Amygdala (tissue), 56 donors: ENCODE data around the gene TLX2.
A peak's percentile ranks its signal among the peaks of the same experiment; 100 is the strongest.
"Not testable (repeated sequence)": the region's sequence is repeated elsewhere in the genome, so short reads cannot be mapped to it uniquely, and the experiment has no call there.

ENCODE experiments used
- DNase-seq, 56 donors: peaks; one replicate each; lab custom pipeline; 2025; lab: John Stamatoyannopoulos, UW

The TLX2 gene

DNA sequence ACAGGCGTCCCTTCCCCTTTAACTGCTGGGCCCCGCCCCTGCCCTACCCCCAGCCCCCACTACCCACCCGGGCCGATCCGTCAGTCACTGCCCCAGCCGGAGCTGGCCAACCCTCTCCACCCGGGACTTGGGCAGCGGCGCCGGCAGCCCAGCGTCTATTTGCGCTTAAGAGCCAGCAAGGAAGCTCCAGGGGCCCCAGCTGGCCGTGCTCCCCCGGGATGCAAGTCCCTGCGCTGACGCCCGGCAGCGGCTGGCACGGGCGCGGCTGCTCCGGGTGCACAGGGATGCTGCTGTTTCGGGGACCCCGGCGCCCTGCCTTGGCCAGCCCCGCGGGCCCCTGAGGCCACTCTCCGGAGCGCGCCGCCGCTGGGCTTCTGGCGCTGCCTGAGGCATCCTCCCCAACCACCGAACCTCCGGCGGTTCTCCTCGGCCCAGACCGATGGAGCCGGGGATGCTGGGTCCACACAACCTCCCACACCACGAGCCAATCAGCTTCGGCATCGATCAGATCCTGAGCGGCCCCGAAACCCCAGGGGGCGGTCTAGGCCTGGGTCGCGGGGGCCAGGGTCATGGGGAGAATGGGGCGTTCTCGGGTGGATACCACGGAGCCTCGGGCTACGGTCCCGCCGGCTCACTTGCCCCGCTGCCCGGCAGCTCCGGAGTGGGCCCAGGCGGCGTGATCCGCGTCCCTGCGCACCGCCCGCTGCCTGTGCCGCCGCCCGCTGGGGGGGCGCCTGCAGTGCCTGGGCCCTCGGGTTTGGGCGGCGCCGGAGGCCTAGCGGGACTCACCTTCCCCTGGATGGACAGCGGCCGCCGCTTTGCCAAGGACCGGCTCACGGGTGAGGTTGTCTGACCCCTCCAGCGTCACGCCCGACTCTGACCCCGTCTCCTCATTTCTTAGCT is at the start of gene TLX2:
TLX2 (plus strand) TSS at position 83 of the 903 bp plus-strand sequence; CDS start at position 440, 357 bp downstream.
- no peak for DNase-seq

DNA sequence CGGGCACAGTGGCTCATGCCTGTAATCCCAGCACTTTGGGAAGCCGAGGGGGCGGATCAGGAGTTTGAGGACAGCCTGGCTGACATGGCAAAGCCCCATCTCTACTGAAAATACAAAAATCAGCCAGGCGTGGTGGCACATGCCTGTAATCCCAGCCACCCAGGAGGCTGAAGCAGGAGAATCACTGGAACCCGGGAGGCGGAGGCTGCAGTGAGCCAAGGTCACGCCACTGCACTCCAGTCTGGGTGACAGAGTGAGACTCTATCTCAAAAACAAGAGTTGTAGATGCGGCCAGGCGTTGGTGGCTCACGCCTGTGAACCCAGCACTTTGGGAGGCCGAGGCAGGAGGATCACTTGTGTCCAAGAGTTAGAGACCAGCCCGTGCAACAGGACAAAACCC is 43.5 kb upstream of the TLX2 start:
- DNase-seq, result not testable (repeated sequence)

DNA sequence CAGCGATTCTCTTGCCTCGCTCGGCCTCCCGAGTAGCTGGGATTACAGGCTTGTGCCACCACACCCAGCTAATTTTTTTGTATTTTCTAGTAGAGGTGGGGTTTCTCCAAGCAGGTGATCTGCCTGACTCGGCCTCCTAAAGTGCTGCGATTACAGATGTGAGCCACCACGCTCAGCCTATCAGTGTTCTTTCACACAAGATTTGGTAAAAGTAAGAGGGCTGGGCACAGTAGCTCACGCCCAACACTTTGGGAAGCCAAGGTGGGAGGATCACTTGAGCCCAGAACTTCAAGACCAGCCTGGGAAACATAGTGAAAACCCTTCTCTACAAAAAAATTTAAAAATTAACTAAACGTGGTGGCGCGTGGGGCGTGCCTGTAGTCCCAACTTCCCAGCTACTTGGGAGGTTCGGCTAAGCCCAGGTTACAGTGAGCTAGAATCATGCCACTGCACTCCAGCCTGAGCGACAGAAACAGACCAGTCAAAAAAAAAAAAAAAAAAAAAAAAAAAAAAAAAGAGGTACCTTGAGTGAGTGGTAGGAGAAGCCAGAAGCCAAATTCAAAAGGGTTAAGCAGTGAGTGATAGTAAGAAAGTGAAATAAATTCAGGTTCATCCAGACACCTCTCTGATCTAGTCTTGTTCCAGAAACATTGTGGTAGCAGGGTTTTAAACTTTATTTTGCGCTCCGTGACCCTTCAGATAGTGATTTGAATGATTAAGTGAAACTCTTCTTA is 42.8 kb upstream of the TLX2 start:
- no peak for DNase-seq

DNA sequence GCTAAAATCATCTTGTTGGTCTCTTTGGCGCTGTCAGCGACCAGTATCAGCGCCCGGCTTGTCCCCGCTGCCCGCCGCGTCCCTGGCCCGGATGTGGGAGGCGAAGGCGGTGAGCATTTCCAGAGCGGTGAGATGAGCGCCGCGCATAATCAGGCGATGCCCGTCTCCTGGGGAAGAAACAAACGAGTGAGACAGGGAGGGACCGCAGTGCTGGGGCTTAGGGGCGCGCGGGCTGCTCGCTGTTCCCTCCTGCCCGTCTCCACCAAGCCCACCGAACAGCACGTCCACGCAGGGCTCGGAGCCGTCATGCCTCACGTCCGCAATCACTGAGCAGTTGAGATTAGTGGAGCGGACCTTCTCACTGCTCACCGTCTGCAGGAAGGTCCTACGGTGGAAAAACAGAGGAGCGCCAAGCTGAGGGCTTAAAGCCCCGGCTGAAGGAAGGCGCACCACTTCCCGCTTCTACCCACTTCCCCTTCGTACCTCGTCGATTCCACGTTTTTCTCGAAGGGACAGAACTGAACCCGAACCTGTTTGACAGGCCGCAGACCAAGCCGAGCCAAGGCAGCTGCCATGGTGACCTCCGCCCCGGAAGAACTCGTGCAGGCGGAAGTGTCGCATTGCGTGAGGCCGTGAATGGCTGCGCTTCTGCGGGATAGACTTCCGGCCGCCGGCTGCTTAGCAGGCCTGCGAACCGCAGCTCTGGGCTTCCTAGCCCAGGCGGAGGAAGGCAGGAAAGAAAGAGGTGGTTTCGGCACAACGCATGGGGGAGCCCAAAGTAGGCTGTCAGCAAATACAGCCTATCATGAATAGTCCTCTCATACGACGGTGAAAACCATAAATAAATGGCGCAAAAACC is 41.9 kb upstream of the TLX2 start, which contains the start of gene MRPL53:
MRPL53 (minus strand) TSS at position 595 of the 859 bp plus-strand sequence; CDS start at position 575, 20 bp downstream.
- DNase-seq, result peak; percentile 37 to 95 (median 88)

DNA sequence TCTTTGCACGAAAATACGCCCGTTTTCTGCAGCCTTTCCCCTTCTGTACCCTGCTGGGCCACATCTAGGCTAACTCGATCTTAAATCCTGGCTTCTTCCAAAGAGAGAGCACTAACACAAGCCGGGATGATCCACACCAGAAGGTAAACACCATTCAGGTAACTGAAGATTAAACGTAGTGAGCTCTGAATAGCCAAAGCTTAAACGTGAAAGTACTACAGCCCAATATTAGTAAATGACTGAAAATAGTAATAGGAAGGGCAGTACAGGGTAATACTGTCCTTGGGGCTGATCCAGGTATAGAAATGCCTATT is 41.3 kb upstream of the TLX2 start:
- no peak for DNase-seq

DNA sequence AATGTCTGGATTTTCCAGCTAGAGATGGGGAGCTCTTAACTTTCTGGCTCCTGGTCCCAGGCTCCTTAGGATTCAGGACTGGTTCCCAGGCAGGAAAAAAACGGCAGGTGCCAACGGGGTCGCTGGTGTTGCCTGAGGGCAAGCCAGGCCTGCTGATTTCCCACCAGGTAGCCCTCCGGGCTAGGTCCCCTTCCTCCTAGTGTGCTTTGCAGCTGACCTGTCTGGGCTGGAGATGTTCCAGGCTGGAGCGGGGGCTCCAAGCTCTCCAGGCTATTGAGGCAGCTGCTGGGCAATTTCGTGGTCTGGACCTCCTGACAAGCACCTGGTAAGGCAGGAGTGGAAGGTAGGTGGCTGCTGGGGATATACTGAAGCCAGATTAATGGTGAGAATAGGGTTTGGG is 39.8 kb upstream of the TLX2 start:
- no peak for DNase-seq

DNA sequence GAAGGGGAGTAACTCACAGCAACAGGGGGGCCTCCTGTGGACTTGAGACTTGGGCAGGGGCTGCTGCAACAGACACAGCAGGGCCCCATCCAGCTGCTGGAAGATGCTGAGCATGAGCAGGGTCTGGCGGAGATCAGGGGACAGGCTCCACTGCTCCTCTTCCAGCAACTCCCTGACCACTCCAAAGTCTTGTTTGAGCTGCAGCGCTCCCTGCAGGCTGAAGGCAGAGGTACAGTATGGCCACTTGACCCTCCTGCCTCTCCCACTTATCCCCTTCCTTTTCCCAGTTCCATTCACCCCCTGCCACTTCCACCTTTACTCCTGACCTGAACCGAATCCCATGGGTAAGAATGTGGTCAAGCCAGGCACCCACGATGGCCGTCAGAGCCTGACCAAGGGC is 39.4 kb upstream of the TLX2 start:
- DNase-seq, result no peak

DNA sequence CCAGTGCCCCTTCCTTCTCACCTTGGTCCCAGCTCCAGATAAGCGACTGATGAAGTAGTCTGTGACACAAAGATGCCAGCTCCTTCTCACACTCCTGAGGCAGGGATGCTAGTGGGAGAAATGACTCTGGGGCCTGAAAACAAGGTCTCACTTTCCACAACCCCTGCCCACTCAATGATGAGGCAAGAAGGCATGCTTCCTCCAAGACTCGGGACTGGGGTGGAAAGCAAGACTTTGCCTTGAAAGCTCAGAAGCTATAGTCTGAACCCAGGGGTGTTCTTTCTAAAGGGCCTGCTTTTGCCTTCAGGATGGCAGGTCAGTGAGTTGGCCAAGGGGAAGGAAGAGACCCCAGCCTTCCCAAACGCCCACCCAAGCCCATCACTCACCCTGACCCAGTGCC is 32.8 kb upstream of the TLX2 start:
- no peak for DNase-seq

DNA sequence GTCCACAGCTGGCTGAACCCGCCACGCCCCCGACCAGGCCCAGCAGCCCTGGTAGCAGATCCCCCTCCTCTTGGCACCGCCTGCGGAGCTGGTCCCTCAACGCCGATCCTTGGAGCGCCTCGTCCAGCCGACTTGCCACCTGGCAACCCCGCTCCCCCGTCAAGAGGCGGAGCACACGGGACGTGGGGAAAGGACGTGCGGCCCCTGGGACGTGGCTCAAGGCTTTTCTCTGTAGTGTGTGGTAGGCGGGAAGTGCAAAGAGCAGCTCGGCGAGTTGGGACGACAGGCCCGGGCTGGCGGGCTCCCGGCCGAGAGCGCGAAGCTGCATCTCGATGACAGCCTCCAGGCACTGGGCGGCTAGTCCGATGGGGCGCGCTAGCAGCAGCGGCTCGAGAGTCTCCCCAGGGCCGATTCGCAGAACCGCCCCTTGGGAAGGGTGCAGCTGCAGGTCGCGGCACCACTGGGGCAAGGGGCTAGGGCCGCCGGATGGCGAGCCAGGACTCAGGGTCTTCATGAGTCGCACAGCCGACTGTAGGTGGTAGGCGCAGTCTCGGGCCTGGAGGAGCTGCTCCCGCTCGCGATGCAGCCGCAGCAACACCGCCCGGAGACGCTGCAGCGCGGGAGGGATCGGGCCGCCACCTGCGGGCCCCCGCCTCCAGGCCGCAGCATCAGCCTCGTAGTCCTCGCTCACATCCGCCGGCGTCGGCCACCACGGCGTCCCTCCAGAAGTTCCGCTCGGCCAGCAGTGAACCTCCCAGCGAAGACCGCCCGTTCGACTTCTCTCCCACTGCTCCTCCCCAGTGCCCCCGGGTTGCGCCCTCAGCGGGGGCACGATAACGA is 32.1 kb upstream of the TLX2 start:
- peak in 12 of 56 donors; percentile 12 to 76 (median 59) for DNase-seq

DNA sequence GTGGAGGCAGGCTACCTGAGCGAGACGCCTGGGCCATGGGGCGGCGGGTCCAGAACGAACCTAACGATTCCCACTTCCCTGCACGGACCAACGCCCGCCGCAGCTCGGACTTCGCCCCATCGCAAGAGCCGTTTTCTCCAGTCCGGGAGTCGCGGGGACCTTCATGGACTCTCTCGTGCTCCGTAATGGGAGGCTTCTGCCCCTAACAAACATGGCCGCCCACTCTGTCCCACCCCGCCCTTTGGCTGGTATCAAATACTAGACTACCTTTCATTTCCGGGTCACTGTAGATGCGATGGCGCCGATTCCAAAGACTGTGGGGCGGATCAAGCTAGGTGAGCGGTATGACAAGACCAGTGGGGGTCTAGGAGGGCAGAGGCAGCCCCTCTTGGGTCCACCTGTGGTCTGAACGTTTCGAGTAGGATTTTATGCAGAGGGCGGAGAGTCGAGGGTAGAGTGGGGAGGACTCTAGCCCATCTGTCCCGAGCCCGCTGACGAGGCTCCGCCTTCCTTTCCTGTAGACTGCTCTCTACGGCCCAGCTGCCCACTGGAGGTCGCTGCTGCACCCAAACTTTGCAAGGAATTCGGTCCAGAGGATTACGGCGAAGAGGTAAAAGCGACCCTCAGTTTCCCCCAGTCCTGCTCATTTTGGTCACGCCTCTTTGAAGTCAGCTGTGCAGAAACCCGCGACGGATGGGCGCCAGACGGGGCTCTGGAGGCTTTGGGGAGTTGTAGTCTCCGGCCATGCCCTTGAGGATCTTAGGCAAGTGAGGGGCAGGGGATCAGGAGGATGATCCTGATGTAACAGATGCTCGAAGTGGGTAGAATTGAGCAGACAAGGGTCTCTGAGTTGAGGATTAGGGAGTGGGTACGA is 31.2 kb upstream of the TLX2 start, which contains the start of the genes CCDC142 and TTC31:
CCDC142 (minus strand) TSS at position 198 of the 874 bp plus-strand sequence; CDS start at position 37, 161 bp downstream.
TTC31 (plus strand) TSS at position 281 of the 874 bp plus-strand sequence; CDS start at position 296, 15 bp downstream.
- peak; percentile 55 to 99 (median 94) for DNase-seq

DNA sequence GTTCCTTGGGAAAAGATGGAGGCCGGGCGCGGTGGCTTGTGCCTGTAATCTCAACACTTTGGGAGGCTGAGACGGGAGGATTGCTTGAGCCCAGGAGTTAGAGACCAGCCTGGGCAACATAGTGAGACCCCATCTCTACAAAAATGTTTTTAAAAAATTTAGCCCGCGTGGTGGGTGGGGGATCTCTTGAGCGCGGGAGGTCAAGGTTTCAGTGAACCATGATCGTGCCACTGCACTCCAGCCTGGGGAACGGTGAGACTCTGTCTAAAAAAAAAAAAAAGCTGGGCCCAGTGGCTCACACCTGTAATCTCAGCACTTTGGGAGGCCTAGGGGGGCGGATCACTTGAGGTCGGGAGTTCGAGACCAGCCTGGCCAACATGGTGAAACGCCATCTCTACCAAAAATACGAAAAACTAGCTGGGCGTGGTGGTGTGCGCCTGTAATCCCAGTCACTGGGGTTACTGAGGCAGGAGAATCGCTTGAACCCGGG is 30.5 kb upstream of the TLX2 start:
- not testable (repeated sequence) for DNase-seq

DNA sequence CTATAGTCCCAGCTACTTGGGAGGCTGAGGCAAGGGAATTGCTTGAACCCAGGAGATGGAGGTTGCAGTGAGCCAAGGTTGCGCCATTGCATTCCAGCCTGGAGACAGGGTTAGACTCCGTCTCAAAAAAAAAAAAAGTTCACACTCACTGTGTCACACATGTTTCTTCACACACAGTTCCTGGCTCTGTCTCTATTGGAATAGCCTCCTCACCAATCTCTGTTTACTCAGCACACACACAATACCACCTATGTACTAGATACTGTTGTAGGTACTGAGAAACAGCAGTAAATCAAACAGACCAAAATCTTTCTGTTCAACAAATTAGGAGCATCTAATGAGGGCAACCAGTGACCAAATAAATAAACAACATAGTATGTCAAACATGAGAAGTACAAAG is 28.1 kb upstream of the TLX2 start:
- no peak for DNase-seq

DNA sequence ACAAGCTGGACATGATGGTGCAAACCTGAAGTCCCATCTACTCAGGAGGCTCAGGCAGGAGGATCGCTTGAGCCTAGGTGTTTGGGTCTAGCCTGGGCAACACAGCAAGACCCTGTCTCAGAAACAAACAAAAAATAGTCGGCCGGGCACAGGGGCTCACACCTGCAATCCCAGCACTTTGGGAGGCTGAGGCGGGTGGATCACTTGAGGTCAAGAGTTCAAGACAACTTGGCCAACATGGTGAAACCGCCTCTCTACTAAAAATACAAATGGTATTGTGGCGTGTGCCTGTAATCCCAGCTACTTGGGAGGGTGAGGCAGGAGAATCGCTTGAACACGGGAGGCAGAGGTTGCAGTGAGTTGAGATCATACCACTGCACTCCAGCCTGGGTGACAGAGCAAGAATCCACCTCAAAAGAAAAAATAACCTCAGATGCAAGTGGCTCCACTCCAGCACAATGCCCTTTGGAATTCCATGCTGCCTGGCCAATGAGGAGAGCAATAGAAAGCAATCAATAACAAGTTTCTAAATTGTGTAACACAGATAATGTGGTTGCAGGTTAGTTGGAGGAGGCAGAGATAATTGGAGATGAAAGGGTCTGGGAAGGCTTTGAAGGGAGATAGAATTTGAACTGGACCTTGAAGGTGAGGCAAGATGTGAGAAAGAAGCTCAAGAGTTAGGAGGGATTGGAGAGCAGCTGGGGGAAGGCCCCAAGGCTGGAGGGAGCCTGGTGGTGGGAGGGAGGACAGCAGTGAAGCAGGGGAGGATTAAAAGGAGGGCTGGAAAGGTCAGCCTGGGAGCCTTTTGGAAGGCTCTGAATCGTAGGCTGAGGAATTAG is 25.4 kb upstream of the TLX2 start:
- no peak for DNase-seq

DNA sequence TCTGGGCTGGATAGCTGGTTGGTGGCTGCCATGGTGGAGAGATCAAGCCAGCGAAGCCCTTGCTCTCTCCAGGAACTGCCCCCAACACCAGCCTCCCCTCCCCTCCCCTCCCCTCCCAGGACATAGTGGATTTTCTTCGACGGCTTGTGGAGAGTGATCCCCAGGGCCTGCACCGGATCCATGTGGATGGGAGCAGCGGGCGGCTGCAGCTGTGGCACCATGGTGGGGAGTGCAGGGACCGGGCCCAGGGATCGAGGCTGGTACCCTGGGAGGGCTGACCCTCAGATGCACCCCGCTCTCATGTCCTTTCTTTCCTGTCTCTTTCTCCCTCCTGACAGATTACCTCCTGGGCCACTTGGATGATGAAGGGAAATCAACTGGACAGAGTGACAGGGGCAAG is 24.3 kb upstream of the TLX2 start:
- DNase-seq, result no peak

DNA sequence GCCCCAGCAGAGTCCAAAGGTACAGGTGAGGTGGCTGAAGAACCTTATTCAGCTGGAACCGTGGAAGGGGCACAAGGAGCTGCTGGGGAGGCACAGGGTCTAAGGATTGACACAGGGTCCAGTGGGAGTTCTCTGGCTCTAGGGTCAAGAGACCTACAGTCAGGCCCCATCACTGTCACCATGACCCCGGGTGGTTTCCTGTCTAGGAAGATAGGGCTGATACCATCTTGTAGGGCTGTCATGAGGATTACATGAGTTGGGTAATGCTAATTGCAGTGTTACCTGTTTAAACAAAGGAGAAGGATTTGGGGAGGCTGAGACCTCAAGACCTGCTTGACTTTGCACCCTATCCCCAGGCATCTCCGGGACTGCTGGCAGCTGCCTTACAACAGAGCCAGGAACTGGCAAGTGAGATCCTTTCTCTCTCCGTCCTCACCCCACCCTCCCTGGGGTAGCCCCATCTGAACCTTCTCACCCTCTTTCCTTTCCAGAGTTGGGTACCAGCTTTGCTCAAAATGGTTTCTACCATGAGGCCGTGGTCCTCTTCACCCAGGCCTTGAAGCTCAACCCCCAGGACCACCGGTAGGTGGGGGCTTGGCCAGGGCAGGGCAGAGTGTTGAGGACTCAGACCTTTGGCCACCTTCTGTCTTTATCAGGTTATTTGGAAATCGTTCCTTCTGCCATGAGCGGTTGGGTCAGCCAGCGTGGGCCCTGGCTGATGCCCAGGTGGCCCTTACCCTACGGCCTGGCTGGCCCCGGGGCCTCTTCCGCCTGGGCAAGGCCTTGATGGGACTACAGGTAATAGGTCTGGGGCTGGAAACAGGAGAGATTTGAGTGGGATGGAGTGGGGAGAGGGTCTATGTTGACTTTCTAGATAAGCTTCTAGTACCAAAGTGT is 22.4 kb upstream of the TLX2 start:
- no peak for DNase-seq

DNA sequence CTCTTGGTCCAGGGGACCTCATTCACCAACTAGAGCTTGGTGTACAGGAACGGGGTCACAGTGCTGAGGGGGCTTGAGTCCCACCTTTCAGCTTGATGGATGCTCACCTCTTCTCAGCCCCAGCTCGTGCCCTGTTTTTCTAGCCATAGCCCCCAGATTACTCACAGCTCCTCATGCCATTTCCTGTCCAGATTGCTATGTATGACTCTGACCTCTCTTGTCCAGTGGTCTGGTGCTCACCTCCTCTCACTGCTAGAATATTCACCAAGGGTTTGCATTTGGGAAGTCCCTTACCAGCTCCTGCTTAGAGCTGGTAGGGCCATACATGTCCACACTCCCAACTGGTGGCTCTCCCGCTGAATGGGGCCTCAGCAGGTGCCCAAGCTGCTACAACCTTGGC is 20.7 kb upstream of the TLX2 start:
- no peak for DNase-seq
